Activated naive CD4-positive, alpha-beta T cell treated with anti-CD3 and anti-CD28 coated beads, Interleukin-2, amount 10 ng/mL, durations not matched to agents 7 days and 5 days (primary cell): ENCODE results near the gene TRIM38.

Source experiments
- CTCF ChIA-PET: fragments of 350-600 bp; sonication (Branson Sonifier 250); formaldehyde crosslinking; loops from one replicate; lab custom pipeline; 2021; ENCODE audit warnings: antibody characterized with exemption; lab: Charles Lee
- DNase-seq: peaks from one replicate; pipeline ENCODE4 v3.0.0-alpha.2; 2020
- H3K27ac Mint-ChIP-seq: one replicate; pipeline ENCODE4 v1.8.0; 2021; ENCODE audit warnings: mild to moderate bottlenecking, moderate library complexity, mixed read lengths
- H3K27me3 Mint-ChIP-seq: one replicate; pipeline ENCODE4 v1.8.0; 2021; ENCODE audit warnings: mild to moderate bottlenecking, mixed read lengths
- H3K36me3 Mint-ChIP-seq: one replicate; pipeline ENCODE4 v1.8.0; 2021; ENCODE audit warnings: mixed read lengths
- H3K4me1 Mint-ChIP-seq: one replicate; pipeline ENCODE4 v1.8.0; 2021; ENCODE audit warnings: mixed read lengths
- H3K4me3 Mint-ChIP-seq: one replicate; pipeline ENCODE4 v1.8.0; 2021; ENCODE audit warnings: mild to moderate bottlenecking, moderate library complexity, mixed read lengths
- H3K9me3 Mint-ChIP-seq: one replicate; pipeline ENCODE4 v1.8.0; 2021; ENCODE audit warnings: mixed read lengths

Gene TRIM38

GRCh38 chr6:26025894-26026832, 63.6 kb downstream of the TRIM38 start:
- Mint-ChIP-seq H3K4me1 (peaks cover 80% of the 10 kb centered on the region), H3K36me3 (peaks cover 1% of the 10 kb centered on the region), H3K9me3 (no peaks in the 10 kb centered on the region), H3K4me3 (peak overlapping the region; percentile 77), H3K27ac (peak overlapping the region; percentile 99), H3K27me3 (no peaks in the 10 kb centered on the region)
- CTCF ChIA-PET = interaction anchor here (1.1 to 2.3 kb wide), 5 partner anchors 9 to 37 kb away, joined by 3 to 26 read pairs (median 6); a partner anchor contains a TSS
- DNase-seq = peak; percentile 98

- Mint-ChIP-seq H3K36me3 (peaks cover 4% of the 10 kb centered on the region), H3K4me1 (peaks cover 84% of the 10 kb centered on the region), H3K4me3 (peak overlapping the region; percentile 77), H3K27ac (peak overlapping the region; percentile 99), H3K27me3 (no peaks in the 10 kb centered on the region), H3K9me3 (no peaks in the 10 kb centered on the region)
- CTCF ChIA-PET = interaction anchor here (1.1 to 2.3 kb wide), 5 partner anchors 10 to 36 kb away, joined by 3 to 26 read pairs (median 6); a partner anchor contains a TSS
- DNase-seq = peak; percentile 95
Measured at GRCh38 chr6:26026833-26027490, 64.4 kb downstream of the TRIM38 start.

- Mint-ChIP-seq H3K9me3 (no peaks in the 10 kb centered on the region), H3K27ac (peak overlapping the region; percentile 99), H3K36me3 (peaks cover 4% of the 10 kb centered on the region), H3K4me1 (peaks cover 79% of the 10 kb centered on the region), H3K4me3 (peak overlapping the region; percentile 77), H3K27me3 (no peaks in the 10 kb centered on the region)
- CTCF ChIA-PET = no interaction called here
- DNase-seq = no peak
Measured at GRCh38 chr6:26027491-26028211, 65.0 kb downstream of the TRIM38 start.

- no peak for DNase-seq
- Mint-ChIP-seq H3K36me3 (peaks cover 4% of the 10 kb centered on the region), H3K27ac (peak overlapping the region; percentile 99), H3K9me3 (no peaks in the 10 kb centered on the region), H3K4me3 (peak overlapping the region; percentile 77), H3K4me1 (peaks cover 72% of the 10 kb centered on the region), H3K27me3 (no peaks in the 10 kb centered on the region)
- CTCF ChIA-PET = no interaction called here
Measured at GRCh38 chr6:26028212-26028745, 65.7 kb downstream of the TRIM38 start.

GRCh38 chr6:26028746-26029569, 66.4 kb downstream of the TRIM38 start:
- CTCF ChIA-PET = interaction anchor here (5.0 kb wide), 1 partner anchor 15 kb away, joined by 28 read pairs; a partner anchor contains a TSS

GRCh38 chr6:26029570-26029856, 66.9 kb downstream of the TRIM38 start:
- Mint-ChIP-seq H3K9me3 (no peaks in the 10 kb centered on the region), H3K36me3 (peaks cover 4% of the 10 kb centered on the region), H3K4me3 (no peak overlapping the region), H3K27ac (peak overlapping the region; percentile 99), H3K27me3 (no peaks in the 10 kb centered on the region), H3K4me1 (peaks cover 72% of the 10 kb centered on the region)
- CTCF ChIA-PET = interaction anchor here (1.2 to 5.0 kb wide), 2 partner anchors 8 to 15 kb away, joined by 3 to 28 read pairs; a partner anchor contains a TSS
- no peak for DNase-seq

More at GRCh38 chr6:26028746-26029569, 66.4 kb downstream of the TRIM38 start:
- peak overlapping the region; percentile 99 for H3K27ac Mint-ChIP-seq
- H3K4me1 Mint-ChIP-seq = peaks cover 72% of the 10 kb centered on the region
- H3K36me3 Mint-ChIP-seq = peaks cover 4% of the 10 kb centered on the region
- H3K9me3 Mint-ChIP-seq = no peaks in the 10 kb centered on the region
- H3K27me3 Mint-ChIP-seq = no peaks in the 10 kb centered on the region
- peak overlapping the region; percentile 32 for H3K4me3 Mint-ChIP-seq
- DNase-seq = peak; percentile 29

GRCh38 chr6:26029857-26030653, 67.5 kb downstream of the TRIM38 start:
- CTCF ChIA-PET = interaction anchor here (1.2 to 5.0 kb wide), 2 partner anchors 9 to 14 kb away, joined by 3 to 28 read pairs; a partner anchor contains a TSS
- DNase-seq = no peak
- Mint-ChIP-seq H3K4me3 (peak overlapping the region; percentile 89), H3K27me3 (no peaks in the 10 kb centered on the region), H3K4me1 (peaks cover 72% of the 10 kb centered on the region), H3K9me3 (no peaks in the 10 kb centered on the region), H3K36me3 (peaks cover 4% of the 10 kb centered on the region), H3K27ac (peak overlapping the region; percentile 99)

- DNase-seq = no peak
- Mint-ChIP-seq H3K27me3 (no peaks in the 10 kb centered on the region), H3K4me1 (peaks cover 70% of the 10 kb centered on the region), H3K36me3 (peaks cover 4% of the 10 kb centered on the region), H3K4me3 (peak overlapping the region; percentile 89), H3K27ac (peak overlapping the region; percentile 99), H3K9me3 (no peaks in the 10 kb centered on the region)
- CTCF ChIA-PET = interaction anchor here (1.2 to 5.0 kb wide), 3 partner anchors 9 to 25 kb away, joined by 3 to 28 read pairs (median 5); a partner anchor contains a TSS
Measured at GRCh38 chr6:26030716-26031115, 68.1 kb downstream of the TRIM38 start.

- Mint-ChIP-seq H3K4me1 (peaks cover 70% of the 10 kb centered on the region), H3K27ac (peak overlapping the region; percentile 99), H3K9me3 (no peaks in the 10 kb centered on the region), H3K36me3 (peaks cover 4% of the 10 kb centered on the region), H3K27me3 (no peaks in the 10 kb centered on the region), H3K4me3 (peak overlapping the region; percentile 89)
- CTCF ChIA-PET = interaction anchor here (0.9 to 5.0 kb wide), 3 partner anchors 13 to 39 kb away, joined by 4 to 28 read pairs (median 5); a partner anchor contains a TSS
- DNase-seq = no peak
Measured at GRCh38 chr6:26031151-26031594, 68.6 kb downstream of the TRIM38 start.

GRCh38 chr6:26031595-26032339, 69.2 kb downstream of the TRIM38 start:
- no peaks in the 10 kb centered on the region for H3K27me3 Mint-ChIP-seq
- peaks cover 72% of the 10 kb centered on the region for H3K4me1 Mint-ChIP-seq

GRCh38 chr6:26032340-26033084, 69.9 kb downstream of the TRIM38 start:
- peaks cover 4% of the 10 kb centered on the region for H3K36me3 Mint-ChIP-seq
- DNase-seq = peak; percentile 61
- peak overlapping the region; percentile 89 for H3K4me3 Mint-ChIP-seq
- H3K4me1 Mint-ChIP-seq = peaks cover 67% of the 10 kb centered on the region
- CTCF ChIA-PET = interaction anchor here (5.0 kb wide), 1 partner anchor 12 kb away, joined by 28 read pairs; a partner anchor contains a TSS
- H3K27ac Mint-ChIP-seq = peak overlapping the region; percentile 99
- no peaks in the 10 kb centered on the region for H3K9me3 Mint-ChIP-seq
- H3K27me3 Mint-ChIP-seq = no peaks in the 10 kb centered on the region

More at GRCh38 chr6:26031595-26032339, 69.2 kb downstream of the TRIM38 start:
- peak overlapping the region; percentile 89 for H3K4me3 Mint-ChIP-seq
- peak; percentile 95 for DNase-seq
- CTCF ChIA-PET = interaction anchor here (0.9 to 5.0 kb wide), 3 partner anchors 12 to 40 kb away, joined by 4 to 28 read pairs (median 5); a partner anchor contains a TSS
- peaks cover 4% of the 10 kb centered on the region for H3K36me3 Mint-ChIP-seq
- no peaks in the 10 kb centered on the region for H3K9me3 Mint-ChIP-seq
- peak overlapping the region; percentile 99 for H3K27ac Mint-ChIP-seq
